Raji (cell line): ENCODE measurements around the gene HDAC4.

ENCODE experiments used
- POLR2A ChIP-seq: IDR thresholded peaks from 2 replicates; pipeline ENCODE4 v1.6.1; 2011; ENCODE audit warnings: low read depth, low read length, control low read depth; ENCODE audit not compliant: insufficient read depth

HDAC4 gene

DNA sequence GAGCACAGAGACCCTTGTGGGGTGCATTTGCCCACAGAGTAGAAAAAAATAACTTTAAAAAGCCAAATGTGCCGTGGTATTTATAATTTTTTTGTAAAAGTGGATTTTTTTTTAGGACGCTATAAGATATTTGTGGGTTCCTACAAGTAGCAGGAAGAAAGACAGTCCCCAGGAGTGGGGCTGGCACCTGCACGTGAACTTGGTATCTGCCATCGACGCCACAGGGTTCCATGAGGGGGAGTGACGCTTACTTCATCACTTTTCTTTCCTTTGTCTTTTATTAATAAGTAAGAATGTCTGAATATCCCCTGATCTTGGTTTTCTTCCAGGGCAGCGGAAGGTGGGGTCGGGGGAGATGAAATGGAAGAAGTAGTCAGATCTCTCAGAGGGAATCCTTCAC lies 345.9 kb downstream of the HDAC4 start:
- TF ChIP-seq POLR2A = no peak

DNA sequence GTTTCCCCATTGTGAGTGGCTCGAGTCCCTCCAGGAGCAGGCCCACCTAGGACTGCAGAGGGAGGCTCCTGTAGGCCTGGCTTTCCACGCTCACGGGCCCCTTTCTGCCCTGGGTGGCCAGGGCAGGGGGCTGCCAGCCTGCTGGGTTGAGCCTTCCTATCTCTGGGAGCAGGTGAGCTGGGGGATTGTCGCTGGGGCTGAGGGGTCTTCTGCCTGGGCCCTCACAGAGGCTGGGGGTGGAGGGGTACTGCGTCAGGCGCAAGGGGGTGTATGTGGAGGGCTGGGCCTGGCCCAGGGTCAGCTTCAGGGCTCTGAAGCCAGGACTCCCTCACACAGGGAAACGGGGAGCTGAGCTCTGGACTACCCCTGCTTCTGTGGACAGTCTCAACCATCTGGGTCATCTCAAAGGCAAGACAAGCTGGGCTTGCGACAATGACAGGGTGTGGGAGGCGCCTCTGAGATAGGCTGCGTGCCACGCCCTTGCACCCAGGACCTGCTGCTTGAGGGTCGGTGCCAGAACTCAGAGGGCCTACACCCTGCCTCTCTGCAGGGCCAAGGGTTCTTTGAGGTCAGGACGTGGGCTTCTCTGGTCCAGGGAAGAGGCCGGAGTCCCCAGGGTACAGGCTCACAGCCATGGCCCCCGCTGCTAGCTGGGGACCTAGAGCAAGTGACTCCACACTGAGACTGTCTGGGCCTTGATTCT lies 346.9 kb downstream of the HDAC4 start:
- no peak for TF ChIP-seq POLR2A

DNA sequence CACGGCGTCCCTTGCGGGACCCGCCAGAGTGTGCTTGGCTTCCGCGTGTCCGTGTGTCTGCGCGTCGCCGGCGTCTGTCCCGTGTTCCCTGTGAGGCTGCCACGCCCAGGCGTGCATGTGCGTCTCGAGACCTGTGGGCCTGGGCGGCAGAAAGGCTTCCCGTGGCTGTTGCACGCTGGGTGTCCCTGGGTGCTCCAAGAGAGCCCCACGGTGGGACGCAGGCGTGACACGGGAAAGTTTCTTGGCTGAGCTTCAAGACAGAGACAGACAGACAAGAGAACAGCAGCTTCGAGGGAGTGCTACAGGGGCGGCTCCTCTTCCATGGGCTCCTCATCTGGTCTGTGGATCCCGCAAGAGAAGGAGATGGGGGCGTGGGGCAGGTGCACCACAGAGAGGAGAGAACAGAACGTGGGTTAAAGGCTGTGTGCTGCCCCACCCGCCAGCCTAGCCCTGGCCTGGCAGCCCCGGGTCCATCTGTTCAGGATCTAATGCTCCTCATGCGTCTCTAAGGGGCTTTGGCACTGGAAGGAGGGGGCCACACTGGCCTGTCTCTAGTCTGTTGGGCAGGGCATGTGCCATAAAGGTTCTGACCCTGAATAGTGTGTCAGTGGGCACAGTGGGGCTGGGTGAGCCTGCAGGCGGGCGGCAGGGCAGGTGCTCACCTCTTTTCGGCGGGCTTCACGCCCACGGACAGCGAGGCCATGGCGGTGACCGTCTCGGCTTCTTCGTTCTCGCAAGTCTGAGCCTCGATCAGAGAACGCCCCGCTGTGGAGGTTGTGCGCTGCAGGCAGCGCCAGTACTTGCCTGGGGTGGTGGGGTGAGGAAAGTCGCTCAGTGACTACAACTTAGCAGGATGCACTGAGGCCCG lies 347.8 kb downstream of the HDAC4 start:
- no peak for TF ChIP-seq POLR2A

DNA sequence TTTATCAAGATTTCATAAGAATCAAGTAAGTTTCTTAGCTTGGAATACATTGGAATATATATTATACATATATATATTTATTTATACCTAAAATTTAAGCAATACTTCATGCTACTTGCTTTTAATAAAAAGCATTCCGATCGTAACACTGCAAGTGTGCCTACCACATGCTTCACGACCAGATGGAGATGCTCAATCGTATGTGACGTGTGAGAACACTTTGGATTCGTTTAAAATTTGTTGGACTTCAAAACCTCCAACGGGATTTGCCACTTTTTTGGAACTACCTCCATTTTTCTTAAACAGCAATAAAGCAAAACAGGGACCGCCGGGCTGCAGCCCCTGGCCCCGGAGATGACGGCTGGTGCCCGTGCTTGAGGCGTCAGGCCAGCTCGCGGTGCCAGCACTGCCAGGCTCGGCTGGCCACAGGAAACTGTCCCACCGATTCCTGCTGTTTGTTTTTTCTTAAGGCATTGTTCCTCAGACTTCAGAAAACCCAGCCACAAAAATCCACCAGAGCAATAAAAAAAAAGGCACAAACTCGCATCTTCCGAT lies 348.9 kb downstream of the HDAC4 start:
- no peak for TF ChIP-seq POLR2A

DNA sequence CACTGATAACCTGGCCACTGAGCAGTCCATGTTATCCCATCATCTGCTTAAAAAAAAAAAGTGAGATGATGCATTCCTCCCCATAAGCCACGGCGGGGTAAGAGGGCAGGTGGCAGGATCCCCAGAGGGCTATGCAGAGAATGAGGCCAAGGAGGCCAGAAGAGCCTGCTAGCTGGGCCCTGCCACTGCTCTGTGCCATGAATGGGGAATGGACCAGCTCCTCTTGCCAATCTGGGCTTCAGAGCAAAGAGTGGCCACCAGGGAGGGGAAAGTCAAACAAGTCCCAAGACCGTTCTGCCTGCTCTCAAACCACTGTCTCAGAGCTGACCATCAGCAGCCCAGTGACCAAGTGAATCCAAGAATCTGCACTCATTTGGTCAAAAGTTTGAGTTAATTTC lies 350.6 kb downstream of the HDAC4 start:
- TF ChIP-seq POLR2A = no peak

DNA sequence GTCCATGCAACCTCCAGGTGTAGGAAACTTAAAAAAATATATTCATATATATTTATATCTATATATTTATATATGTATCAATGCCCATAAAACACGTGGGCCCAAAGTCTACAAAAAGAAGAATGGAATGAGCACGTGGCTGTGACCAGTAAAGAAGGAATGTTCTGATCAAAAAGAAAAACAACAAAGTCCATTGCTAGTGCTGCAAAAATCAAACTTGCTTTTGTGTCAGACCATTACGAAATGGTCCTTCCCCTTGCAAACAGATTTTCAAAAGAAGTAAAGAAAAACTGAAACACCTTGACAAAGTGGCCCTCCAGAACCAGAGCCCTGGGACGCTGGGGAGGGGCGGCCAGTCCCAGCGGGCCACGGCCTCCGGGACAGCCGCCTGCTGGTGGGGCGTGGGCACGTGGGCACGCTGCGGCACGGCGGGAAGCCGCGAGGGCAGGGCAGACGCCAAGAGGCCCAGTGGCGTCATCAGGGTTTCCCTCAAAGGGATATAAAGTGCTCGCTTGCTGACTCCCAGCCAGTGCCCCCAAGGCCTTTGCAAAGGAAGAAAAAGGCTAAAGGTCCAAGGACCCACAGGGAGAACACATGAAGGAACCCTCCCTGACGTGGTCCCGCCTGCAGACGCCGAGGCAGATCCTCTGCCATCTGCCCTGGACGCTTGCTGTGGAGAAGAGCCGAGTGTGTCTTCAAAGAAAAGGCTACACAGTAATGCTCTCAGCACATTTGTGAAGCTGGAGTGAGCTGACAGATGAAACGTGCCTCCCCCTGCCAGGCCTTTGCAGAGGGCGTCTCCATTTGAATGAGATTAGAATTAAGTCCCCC lies 351.2 kb downstream of the HDAC4 start:
- TF ChIP-seq POLR2A = no peak

DNA sequence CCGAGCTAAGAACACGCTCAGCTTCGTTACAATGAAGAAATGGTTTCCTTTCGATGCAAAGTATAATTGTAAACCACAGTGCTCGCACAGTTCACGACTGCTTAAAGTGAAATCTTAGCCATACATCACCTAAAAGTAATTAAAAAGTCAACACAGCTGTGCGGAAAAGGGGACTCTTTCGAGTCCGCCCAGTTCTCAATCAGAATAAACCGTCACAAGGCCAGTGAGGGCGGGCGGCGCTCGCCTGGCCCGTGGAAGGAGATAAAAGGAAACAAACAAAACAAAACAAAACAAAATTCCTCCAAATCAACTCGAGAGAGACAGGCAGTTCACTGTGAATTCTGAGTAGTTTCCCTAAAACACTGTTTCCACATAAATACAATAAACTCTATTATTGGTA lies 352.1 kb downstream of the HDAC4 start:
- TF ChIP-seq POLR2A = no peak

DNA sequence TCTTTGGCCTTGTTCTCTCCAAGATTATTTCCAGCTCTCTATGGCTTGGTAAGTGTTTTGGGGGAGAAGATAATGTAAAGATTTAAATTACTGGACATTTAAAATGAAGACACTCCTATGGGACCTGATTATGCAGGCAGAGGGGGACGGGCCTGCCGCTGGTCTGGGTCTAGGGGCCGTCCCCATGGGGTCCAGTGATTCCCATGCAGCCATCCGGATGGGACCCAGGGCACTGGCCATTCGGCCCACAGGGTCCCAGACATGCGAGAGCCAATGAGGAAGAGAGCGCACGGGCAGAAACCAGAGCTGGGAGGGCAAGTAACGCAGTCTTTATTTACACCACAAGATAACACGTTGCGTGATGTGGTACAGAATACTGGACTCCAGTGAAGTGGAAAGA lies 353.0 kb downstream of the HDAC4 start:
- TF ChIP-seq POLR2A = no peak

DNA sequence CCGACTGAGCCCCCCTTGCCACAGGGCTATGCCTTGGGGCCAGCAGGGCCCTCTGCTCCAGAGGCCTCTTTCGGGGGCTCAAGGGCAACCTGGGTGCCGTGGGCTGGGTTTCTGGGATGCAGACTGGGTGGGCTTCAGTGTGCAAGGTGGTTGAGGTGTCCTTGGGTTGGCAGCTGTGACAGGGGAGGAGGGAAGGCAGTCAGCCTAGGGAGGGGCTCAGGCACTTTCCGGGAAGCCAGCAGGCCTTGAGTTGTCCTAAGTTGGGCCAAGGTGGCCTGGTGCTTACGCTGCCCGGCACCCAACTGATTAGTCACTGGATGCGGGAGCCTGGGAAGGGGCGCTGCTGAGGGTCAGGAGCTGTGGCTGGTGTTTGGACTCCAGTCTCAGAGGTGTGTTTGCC lies 353.4 kb downstream of the HDAC4 start:
- no peak for TF ChIP-seq POLR2A

DNA sequence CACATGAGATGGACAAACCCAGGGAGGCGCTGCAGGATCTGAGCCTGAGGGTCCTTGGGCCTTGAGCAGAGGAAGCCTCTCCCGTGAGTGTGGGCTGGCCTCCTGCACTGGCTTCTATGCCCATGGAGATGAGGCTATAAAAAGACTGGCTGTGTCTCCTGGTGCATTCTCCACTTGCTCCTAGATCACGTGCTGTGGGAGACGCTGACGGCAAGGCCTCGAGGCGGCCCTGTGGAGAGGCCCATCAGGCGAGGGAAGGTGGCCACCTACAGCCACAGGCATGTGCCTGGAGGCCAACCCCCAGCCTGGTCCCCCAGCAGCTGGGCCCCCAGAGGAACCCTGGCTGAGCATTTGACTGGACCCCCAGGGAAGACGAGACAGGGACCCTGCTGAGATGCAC lies 354.0 kb downstream of the HDAC4 start:
- TF ChIP-seq POLR2A = no peak

DNA sequence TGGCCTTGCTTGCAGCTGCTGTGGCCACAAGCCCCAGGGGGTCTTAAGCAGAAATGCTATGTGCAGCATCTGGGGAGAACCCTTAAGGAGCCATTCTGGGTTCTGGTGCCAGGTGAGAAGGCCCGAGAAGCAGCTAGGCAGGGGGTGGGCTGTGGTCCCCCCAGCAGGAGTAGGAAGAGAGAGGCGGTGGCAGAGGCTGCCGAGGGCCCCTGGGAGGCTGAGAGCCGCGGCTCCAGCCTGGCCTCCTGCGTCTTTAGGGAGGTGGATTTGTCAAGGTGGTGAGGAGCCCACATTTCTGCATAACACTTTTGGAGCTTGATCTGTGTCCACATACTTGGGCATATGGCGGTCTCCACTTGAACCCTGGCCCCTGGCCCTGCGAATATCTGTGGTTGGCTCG lies 356.5 kb downstream of the HDAC4 start:
- TF ChIP-seq POLR2A = no peak

DNA sequence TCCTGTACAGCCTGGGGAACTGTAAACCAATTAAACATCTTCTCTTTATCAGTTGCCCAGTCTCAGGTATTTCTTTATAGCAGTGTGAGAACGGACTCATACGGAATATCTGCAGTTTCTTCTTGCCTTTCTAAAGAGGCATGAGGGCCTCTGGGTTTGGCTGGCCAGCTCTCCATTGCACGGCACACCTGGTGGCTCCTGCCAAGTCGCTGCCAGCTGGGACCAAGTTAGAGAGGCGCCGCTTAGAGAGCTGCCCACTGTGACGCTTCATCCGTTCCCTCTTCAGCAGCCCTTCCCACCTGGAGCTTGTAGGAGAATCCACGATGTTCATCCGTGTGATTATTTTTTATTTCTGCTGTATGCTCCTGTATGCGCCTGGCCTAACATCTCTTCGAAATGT lies 357.5 kb downstream of the HDAC4 start:
- no peak for TF ChIP-seq POLR2A

DNA sequence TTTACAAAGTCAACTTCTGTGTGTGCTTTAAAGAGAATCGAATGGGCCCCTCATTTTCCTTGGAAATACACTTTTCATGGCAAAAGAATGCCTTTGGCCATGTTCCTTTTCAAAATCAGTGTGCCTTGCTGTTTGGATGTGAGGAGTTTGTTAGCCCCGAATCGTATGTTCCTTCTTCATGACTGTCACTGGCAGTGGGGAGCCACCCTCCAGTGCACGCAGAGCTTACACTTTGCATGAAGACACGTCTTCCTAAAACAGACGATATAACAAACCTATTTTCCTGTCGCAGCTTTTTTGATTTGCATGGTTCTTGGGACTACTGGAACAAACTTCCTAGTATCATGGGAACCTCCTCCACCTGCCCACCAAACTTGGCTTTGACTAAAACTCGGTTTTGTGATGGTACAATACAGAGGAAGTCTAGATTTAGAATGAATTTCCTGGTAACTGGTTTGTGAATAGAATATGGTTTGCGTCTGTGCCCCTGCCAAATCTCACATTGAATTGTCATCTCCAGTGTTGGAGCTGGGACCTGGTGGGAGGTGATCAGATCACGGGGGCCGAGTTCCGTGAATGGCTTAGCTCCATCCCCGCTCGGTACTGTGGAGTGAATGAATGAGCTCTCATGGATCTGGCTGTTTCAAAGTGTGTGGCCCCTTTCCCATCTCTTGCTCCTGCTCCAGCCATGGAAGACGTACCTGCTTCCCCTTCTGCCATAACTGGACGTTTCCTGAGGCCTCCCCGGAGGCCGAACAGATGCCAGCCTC lies 358.1 kb downstream of the HDAC4 start:
- TF ChIP-seq POLR2A = no peak

DNA sequence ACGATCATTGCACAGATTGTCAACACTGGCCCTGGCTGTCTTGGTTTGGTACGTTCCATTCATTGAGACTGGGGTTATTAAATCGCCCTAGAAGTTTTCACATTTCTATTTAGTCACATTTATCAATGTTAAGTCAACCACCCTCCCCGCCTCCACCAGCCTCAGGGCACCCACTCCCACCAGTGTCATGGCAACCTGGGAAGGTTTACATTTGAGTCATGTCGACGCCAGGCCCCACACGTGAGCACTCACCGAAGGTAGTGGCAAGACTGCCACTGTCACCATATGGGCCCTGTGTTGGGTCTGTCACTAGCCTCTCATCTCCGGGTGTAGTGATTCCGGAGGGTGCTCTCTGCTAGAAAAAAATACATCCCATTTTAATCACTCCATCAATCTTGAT lies 358.8 kb downstream of the HDAC4 start:
- no peak for TF ChIP-seq POLR2A

DNA sequence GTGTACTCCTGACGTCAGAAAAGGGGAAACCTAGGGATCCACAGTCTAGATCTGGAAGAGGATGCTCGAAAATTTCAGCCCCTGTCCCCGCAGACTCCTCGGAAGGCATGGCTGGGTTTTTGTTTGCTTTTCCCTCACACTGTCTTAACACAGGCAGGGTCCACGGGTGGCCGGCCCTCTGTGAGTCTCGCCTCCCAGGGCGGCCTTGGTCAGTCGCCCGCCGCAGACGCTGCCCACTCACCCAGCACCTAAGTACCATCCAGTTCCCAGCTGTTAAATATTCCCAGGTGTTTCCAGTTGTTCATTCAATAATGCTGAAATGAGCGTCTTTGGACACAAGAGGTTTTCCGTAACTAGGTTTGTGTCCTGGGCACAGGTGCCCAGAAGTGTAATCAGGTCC lies 359.8 kb downstream of the HDAC4 start:
- no peak for TF ChIP-seq POLR2A

DNA sequence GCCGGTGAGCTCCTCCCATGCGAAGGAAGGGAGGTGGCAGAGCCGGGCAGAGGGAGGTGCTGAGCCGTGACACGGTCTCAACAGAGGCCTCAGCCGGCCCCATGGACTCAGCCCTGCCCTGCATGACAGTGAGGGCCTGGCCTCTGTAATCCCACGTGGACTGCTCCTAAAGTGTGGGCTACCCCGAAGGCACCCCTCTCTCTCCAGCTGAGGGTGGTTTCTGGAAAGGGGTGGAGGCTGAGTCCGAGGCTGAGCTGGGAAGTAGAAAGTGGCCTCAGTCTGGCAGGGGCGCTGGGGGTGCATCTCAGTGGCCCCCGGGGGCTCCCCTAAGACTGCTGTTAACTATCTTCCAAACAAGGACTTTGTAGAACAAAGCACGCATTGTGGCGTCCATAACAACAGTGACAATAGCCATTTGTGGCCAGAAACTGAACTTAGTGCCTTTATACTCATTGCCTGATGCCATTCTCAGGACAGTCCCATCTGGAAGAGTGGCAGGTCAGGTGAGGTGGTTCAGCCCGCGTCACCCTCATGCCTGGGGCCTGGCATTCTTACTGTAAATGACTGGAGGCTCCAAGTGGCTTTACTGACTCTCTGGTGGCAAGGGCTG lies 360.6 kb downstream of the HDAC4 start:
- TF ChIP-seq POLR2A = no peak
